Caco-2 (cell line): Measurements from ENCODE around the gene PCTP. TPM values are rescaled to one million over a fixed set of nuclear protein-coding genes. Genes with fewer than 3 reads are reported as not detected.
A peak's percentile ranks its signal among the peaks of the same experiment; 100 is the strongest.

Experiments
- BruUV-seq: library from RNA; stranded (reverse); fragments of 400-500 nt; replicated peaks from 2 replicates; lab custom pipeline; 2021; lab: Mats Ljungman, UMichigan
- CTCF ChIA-PET: fragments of 300-600 bp; sonication (Branson Sonifier 250); formaldehyde crosslinking; loops from one replicate; lab custom pipeline; 2022; ENCODE audit warnings: antibody characterized with exemption; lab: Charles Lee
- POLR2A ChIA-PET: fragments of 300-600 bp; sonication (Branson Sonifier 250); formaldehyde crosslinking; loops from one replicate; lab custom pipeline; 2022; ENCODE audit warnings: antibody characterized with exemption; lab: Charles Lee
- DNase-seq, 2 experiments: peaks; one replicate each; pipeline versions ENCODE4 v3.0.0 to v3.0.0-alpha.2; 2020 to 2022
- H3K27me3 ChIP-seq: replicated peaks from 2 replicates; pipeline ENCODE4 v1.6.0; 2011; ENCODE audit warnings: low read length; ENCODE audit not compliant: control insufficient read depth, insufficient read depth
- H3K36me3 ChIP-seq: 2 replicates; pipeline ENCODE4 v1.5.1; 2011; ENCODE audit warnings: low read length; ENCODE audit not compliant: control insufficient read depth, insufficient read depth
- H3K4me1 ChIP-seq: fragments of 250-450 bp; sonication (Bioruptor Pico); 2 replicates; pipeline ENCODE4 v1.5.1; 2020; ENCODE audit warnings: mild to moderate bottlenecking
- H3K4me3 ChIP-seq: 2 replicates; pipeline ENCODE4 v1.5.1; 2011; ENCODE audit warnings: low read depth, mild to moderate bottlenecking, control low read depth, low read length
- H3K9me3 ChIP-seq: fragments of 250-450 bp; sonication (Bioruptor Pico); 2 replicates; pipeline ENCODE4 v1.5.1; 2020; ENCODE audit warnings: mild to moderate bottlenecking, moderate library complexity
- H3K27ac Mint-ChIP-seq: one replicate; pipeline ENCODE4 v1.8.0; 2022; ENCODE audit warnings: mixed read lengths; ENCODE audit not compliant: unreplicated experiment
- H3K27me3 Mint-ChIP-seq: one replicate; pipeline ENCODE4 v1.8.0; 2022; ENCODE audit warnings: mixed read lengths; ENCODE audit not compliant: insufficient read depth, unreplicated experiment
- H3K36me3 Mint-ChIP-seq: one replicate; pipeline ENCODE4 v1.8.0; 2022; ENCODE audit warnings: mild to moderate bottlenecking, mixed read lengths; ENCODE audit not compliant: insufficient read depth, unreplicated experiment
- H3K4me1 Mint-ChIP-seq: one replicate; pipeline ENCODE4 v1.8.0; 2022; ENCODE audit warnings: low read depth, mixed read lengths; ENCODE audit not compliant: unreplicated experiment
- H3K4me3 Mint-ChIP-seq: one replicate; pipeline ENCODE4 v1.8.0; 2022; ENCODE audit warnings: mild to moderate bottlenecking, moderate library complexity, mixed read lengths; ENCODE audit not compliant: unreplicated experiment
- H3K9me3 Mint-ChIP-seq: one replicate; pipeline ENCODE4 v1.8.0; 2022; ENCODE audit warnings: mixed read lengths; ENCODE audit not compliant: unreplicated experiment
- CTCF ChIP-seq, 2 experiments: fragments of 200-600 bp in 1 of 2; IDR thresholded peaks; 1 replicate in 1 of 2; 2 replicates in 1 of 2; pipeline versions ENCODE4 v1.5.1 to v1.8.0; 2011 to 2022; ENCODE audit warnings: antibody characterized with exemption in 1 of 2, control low read depth in 1 of 2, inconsistent platforms in 1 of 2, low read depth in 1 of 2, low read length in 1 of 2, mild to moderate bottlenecking in 1 of 2, moderate library complexity in 1 of 2; ENCODE audit not compliant: insufficient read depth in 1 of 2, severe bottlenecking in 1 of 2, unreplicated experiment in 1 of 2
- intact Hi-C: fragments of 100-400 bp; cut with micrococcal nuclease; formaldehyde crosslinking; loops from one replicate; pipeline ENCODE4 v1.10.0; 2022; ENCODE audit not compliant: unreplicated experiment
- total RNA-seq: library from RNA; stranded (reverse); gene quantifications from 2 replicates; pipeline ENCODE4 v1.2.3, GENCODE V29; 2022

PCTP gene
- total RNA-seq, 1 experiment from 2014 or later, result 16.7 TPM

GRCh38 chr17:55825213-55825612 lies 74.4 kb downstream of the PCTP start:
- no peaks in the 10 kb centered on the region for H3K4me1 ChIP-seq
- no peaks in the 10 kb centered on the region for H3K9me3 Mint-ChIP-seq
- no TSS peak for BruUV-seq
- intact Hi-C loops, result loop anchor here (1.0 kb wide), 1 partner anchor 299 kb away; no protein-coding TSS in a partner anchor
- no peak overlapping the region for H3K4me3 ChIP-seq
- no peak overlapping the region for H3K27ac Mint-ChIP-seq
- CTCF ChIA-PET, result no interaction called here
- H3K36me3 ChIP-seq, result no peaks in the 10 kb centered on the region
- H3K27me3 ChIP-seq, result no peaks in the 10 kb centered on the region
- no peaks in the 10 kb centered on the region for H3K36me3 Mint-ChIP-seq
- peak in 1 of 2 experiments; percentile 7 for DNase-seq
- TF ChIP-seq CTCF (IDR thresholded peaks at IDR 0.05; ENCODE audit: insufficient read depth in 1 of 2, low read depth in 1 of 2, low read length in 1 of 2, severe bottlenecking in 1 of 2, unreplicated experiment in 1 of 2), result peak in 1 of 2 experiments; percentile 17
- POLR2A ChIA-PET, result no interaction called here
- H3K27me3 Mint-ChIP-seq, result peaks cover 12% of the 10 kb centered on the region
- no peaks in the 10 kb centered on the region for H3K4me1 Mint-ChIP-seq
- H3K9me3 ChIP-seq, result no peaks in the 10 kb centered on the region
- no peak overlapping the region for H3K4me3 Mint-ChIP-seq

Other genes with a start within 250 kb of the PCTP start
- not detected in 2 replicates for gene SMIM36, start 239.6 kb upstream of the PCTP start, total RNA-seq
- not detected in 2 replicates for gene TMEM100, start 28.2 kb upstream of the PCTP start, total RNA-seq